ENCODE data around the gene PRKCE. TPM values are rescaled to one million over a fixed set of nuclear protein-coding genes. Genes with fewer than 3 reads are reported as not detected.

PRKCE gene
- total RNA-seq, 1 experiment from 2014 or later: 14.8 TPM

DNA sequence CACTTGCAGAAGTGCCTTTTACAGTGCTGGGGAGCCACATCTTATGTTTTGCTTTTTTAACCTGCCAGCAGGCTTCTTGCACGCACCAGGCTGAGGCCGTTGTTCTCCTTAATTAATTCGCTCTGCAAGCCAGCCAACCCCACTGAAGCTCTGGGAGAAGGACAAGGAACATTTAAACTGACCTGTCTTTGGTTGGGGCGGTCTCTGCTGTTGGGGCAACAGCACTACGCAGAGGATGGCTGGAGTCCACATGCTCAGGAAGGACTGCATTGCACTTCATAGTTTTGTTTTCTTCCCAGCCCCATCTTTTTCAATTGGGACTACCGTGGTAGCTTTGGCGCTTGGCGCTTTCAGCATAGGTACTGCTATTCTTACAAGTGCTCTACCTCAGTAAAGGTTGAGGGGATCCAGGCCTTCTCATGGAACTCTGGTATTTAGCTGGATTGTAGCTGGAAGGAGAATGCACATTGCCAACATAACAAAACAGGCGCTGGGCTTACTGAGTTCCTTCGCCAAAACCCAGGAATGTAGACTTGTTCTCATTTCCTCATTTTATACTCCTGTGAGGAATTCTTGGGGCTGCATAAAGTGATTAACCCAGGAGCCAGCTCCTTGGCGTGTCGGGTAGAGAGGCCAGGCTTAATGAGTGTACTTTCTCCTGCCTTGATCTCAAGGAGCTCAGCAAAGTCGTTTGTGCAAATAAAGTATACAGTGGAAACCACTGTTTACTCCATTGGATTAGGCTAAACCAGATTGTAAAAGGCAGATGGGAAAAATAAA, 146.2 kb downstream of the PRKCE start:
- POLR2A ChIA-PET: interaction anchor here (1.1 kb wide), 1 partner anchor 9 kb away, joined by 3 read pairs; no protein-coding TSS in a partner anchor
- ATAC-seq (no peak), DNase-seq (ENCODE audit: low read depth, low spot score) (no peak)
- CTCF ChIA-PET: interaction anchor here (0.9 to 3.3 kb wide), 4 partner anchors 9 to 19 kb away, joined by 3 to 12 read pairs (median 3); no protein-coding TSS in a partner anchor
- Histone ChIP-seq H3K9me3 (ENCODE audit: control insufficient read depth in 1 of 2, insufficient read depth in 1 of 2, low read depth in 1 of 2, low read length in 2 of 2) (no peaks in the 10 kb centered on the region), H4K20me1 (ENCODE audit: insufficient read depth) (peaks cover 3% of the 10 kb centered on the region; the same call in 1 of the 2 replicates), H2AFZ (ENCODE audit: low read depth, low read length, poor library complexity, severe bottlenecking) (no peak overlapping the region), H3K36me3 (ENCODE audit: control insufficient read depth in 1 of 2, insufficient read depth in 2 of 2, low read length in 2 of 2) (no peaks in the 10 kb centered on the region), H3K27me3 (ENCODE audit: insufficient read depth, low read length) (no peaks in the 10 kb centered on the region), H3K4me2 (ENCODE audit: low read length) (no peak overlapping the region), H3K4me1 (ENCODE audit: control insufficient read depth in 1 of 2, insufficient read depth in 2 of 2, low read length in 2 of 2) (0 out of 4 replicates have a peak, but pooled peaks cover 0 to 4% of the 10 kb centered on the region in 2 experiments), H3K27ac (ENCODE audit: low read depth, low read length) (no peak overlapping the region), H3K9ac (ENCODE audit: low read length) (no peak overlapping the region), H3K9me2 (ENCODE audit: insufficient read depth) (no peaks in the 10 kb centered on the region), H3K79me2 (ENCODE audit: insufficient read depth, low read length) (peaks cover 3% of the 10 kb centered on the region; the same call in 1 of the 2 replicates), H3K4me3 (replicated peaks in 1 of 2; ENCODE audit: low read depth in 1 of 2, low read length in 2 of 2) (no peak overlapping the region)
- BruUV-seq (replicated peaks): no TSS peak
- TF ChIP-seq SP1 (IDR thresholded peaks at IDR 0.05; ENCODE audit: low read depth) (no peak), SIN3A (IDR thresholded peaks at IDR 0.05; ENCODE audit: low read depth) (no peak), CEBPB (IDR thresholded peaks at IDR 0.05; ENCODE audit: low read depth) (no peak), POLR2AphosphoS5 (IDR thresholded peaks at IDR 0.05; ENCODE audit: low read depth, low read length) (no peak), YY1 (IDR thresholded peaks at IDR 0.05; ENCODE audit: extremely low read depth, insufficient replicate concordance, low read depth, low read length) (no peak), ZNF274 (IDR thresholded peaks at IDR 0.05; ENCODE audit: low read depth, low read length) (no peak), EZH2 (IDR thresholded peaks at IDR 0.05) (no peak), SRF (IDR thresholded peaks at IDR 0.05; ENCODE audit: low read depth) (no peak), ZFX (IDR thresholded peaks at IDR 0.05) (no peak), JUND (IDR thresholded peaks at IDR 0.05) (no peak), RAD21 (IDR thresholded peaks at IDR 0.05; ENCODE audit: low read depth) (no peak), FOSL1 (IDR thresholded peaks at IDR 0.05; ENCODE audit: low read depth) (no peak), TCF7L2 (IDR thresholded peaks at IDR 0.05; ENCODE audit: borderline replicate concordance, extremely low read depth, insufficient read depth, insufficient read length) (no peak), EZH2phosphoT487 (IDR thresholded peaks at IDR 0.05; ENCODE audit: borderline replicate concordance) (no peak)
- intact Hi-C loops (cut with micrococcal nuclease): no loop called here
- RAD21 ChIA-PET (ENCODE audit: low non-redundant PET in 1 of 2, low total read pairs in 2 of 2, uncharacterized antibody in 2 of 2, unreplicated experiment in 2 of 2): no interaction called here
